ENCODE data around the gene PID1. TPM values are rescaled to one million over a fixed set of nuclear protein-coding genes. Genes with fewer than 3 reads are reported as not detected.
A peak's percentile ranks its signal among the peaks of the same experiment; 100 is the strongest.

The PID1 gene
- total and polyA plus RNA-seq, 4 donors: 13.3 to 52.0 (median 45.7) TPM

DNA sequence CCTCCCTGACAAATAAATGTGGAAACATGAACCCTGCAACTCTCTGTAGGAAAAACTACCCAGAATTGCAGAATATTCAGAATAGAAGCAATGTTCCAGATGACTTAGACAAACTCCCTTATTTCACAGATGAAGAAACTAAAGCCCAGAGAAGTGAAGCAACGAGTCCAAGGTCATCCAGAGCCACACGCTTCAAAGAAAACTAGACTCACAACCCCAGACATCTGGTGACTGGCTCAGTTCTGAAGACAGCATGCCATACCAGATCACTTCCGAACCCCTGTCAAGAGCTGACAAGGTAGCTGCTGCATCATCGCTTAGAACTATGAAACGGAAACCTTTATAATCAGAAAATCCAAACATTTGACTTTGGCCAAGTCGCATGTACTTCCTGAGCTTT is 101.3 kb downstream of the PID1 start:
- DNase-seq (ENCODE audit: low spot score): no peak
- TF ChIP-seq GABPA (IDR thresholded peaks at IDR 0.05 in 1 of 2, conservative IDR thresholded peaks at IDR 0.05 in 1 of 2): no peak
- no peak for TF ChIP-seq EGR1 (IDR thresholded peaks at IDR 0.05; ENCODE audit: low read depth in 2 of 2)
- peak in 1 of 2 donors; percentile 39 for TF ChIP-seq HNF4A (conservative IDR thresholded peaks at IDR 0.05)
- Histone ChIP-seq H3K9me3 (ENCODE audit: control insufficient read depth in 4 of 4, low read length in 3 of 4) (no peaks in the 10 kb centered on the region), H3K27ac (ENCODE audit: low read depth in 1 of 2, low read length in 2 of 2) (peak overlapping the region in 1 of 2 donors; percentile 16), H3K4me1 (ENCODE audit: control insufficient read depth in 4 of 4, insufficient read depth in 4 of 4, low read length in 3 of 4) (peaks cover 4 to 27% (median 17%) of the 10 kb centered on the region in 4 donors), H3K36me3 (ENCODE audit: control insufficient read depth in 4 of 4, insufficient read depth in 3 of 4, low read depth in 1 of 4, low read length in 3 of 4) (peaks cover 0 to 10% (median under 1%) of the 10 kb centered on the region in 4 donors), H3K27me3 (ENCODE audit: control insufficient read depth in 4 of 4, insufficient read depth in 4 of 4, low read length in 3 of 4) (no peaks in the 10 kb centered on the region), H3K4me3 (ENCODE audit: low read depth in 1 of 3, low read length in 3 of 3) (no peak overlapping the region), H3K9ac (ENCODE audit: low read depth in 1 of 2, low read length in 2 of 2) (no peak overlapping the region)
- 51% methylated on average over 6 of the region's 6 CpGs for WGBS

DNA sequence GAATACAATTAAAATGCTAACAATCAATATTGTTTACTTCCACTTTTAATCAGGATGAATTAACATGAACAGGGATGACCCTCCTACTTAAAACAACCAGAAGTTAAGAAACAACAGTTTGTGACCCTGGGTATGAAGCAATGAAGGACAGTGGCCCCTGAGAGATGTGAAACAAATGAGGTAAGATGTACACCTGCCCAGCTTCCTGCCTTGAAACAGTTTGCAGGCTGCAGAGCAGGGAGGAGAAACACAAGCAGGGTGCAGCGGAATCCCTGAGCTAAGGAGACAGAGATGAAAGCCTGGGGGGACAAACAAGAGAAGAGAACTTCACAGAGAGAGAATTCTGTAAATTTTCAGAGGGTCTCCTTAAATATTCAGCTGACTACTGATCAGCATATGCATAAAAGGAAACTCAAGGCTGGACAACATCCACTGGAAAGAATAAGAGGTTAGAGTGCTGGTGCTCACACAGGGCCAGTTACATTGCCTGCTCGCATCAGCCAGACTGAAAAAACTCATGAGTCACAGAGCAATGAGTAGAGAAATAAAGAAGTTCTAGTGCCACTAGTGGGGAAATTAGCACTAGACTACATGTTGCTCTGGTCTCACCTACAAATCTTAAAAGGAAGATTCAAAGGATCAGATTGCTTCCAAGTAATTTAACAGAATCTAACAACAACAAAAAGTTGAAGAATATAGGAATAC is 106.4 kb downstream of the PID1 start:
- H3K36me3 ChIP-seq (ENCODE audit: control insufficient read depth in 4 of 4, insufficient read depth in 3 of 4, low read depth in 1 of 4, low read length in 3 of 4): no peaks in the 10 kb centered on the region
- H3K4me1 ChIP-seq (ENCODE audit: control insufficient read depth in 4 of 4, insufficient read depth in 4 of 4, low read length in 3 of 4): peaks cover 15 to 48% (median 41%) of the 10 kb centered on the region in 4 donors
- no peak overlapping the region for H3K4me3 ChIP-seq (ENCODE audit: low read depth in 1 of 3, low read length in 3 of 3)
- WGBS: 43% methylated on average over 2 of the region's 2 CpGs
- H3K9me3 ChIP-seq (ENCODE audit: control insufficient read depth in 4 of 4, low read length in 3 of 4): no peaks in the 10 kb centered on the region
- TF ChIP-seq TAF1 (conservative IDR thresholded peaks at IDR 0.05) (peak; percentile 45), RXRA (IDR thresholded peaks at IDR 0.05) (peak; percentile 48 to 62), CTCF (IDR thresholded peaks at IDR 0.05; ENCODE audit: low read depth, low read length, missing input control) (no peak), RAD21 (IDR thresholded peaks at IDR 0.05) (no peak), HNF4A (conservative IDR thresholded peaks at IDR 0.05) (peak; percentile 31 to 56), JUND (IDR thresholded peaks at IDR 0.05) (peak in 1 of 2 donors; percentile 20), SP1 (IDR thresholded peaks at IDR 0.05) (no peak)
- peak overlapping the region in 1 of 2 donors; percentile 58 for H3K9ac ChIP-seq (ENCODE audit: low read depth in 1 of 2, low read length in 2 of 2)
- H3K27me3 ChIP-seq (ENCODE audit: control insufficient read depth in 4 of 4, insufficient read depth in 4 of 4, low read length in 3 of 4): no peaks in the 10 kb centered on the region
- DNase-seq (ENCODE audit: low spot score): no peak
- peak overlapping the region; percentile 76 to 85 for H3K27ac ChIP-seq (ENCODE audit: low read depth in 1 of 2, low read length in 2 of 2)

- no peak for DNase-seq (ENCODE audit: low spot score)
- WGBS: 22% methylated on average over 2 of the region's 2 CpGs
- Histone ChIP-seq H3K9me3 (ENCODE audit: control insufficient read depth in 4 of 4, low read length in 3 of 4) (no peaks in the 10 kb centered on the region), H3K36me3 (ENCODE audit: control insufficient read depth in 4 of 4, insufficient read depth in 3 of 4, low read depth in 1 of 4, low read length in 3 of 4) (no peaks in the 10 kb centered on the region), H3K4me3 (ENCODE audit: low read depth in 1 of 3, low read length in 3 of 3) (peak overlapping the region in 2 of 3 donors; percentile 9 to 17), H3K27me3 (ENCODE audit: control insufficient read depth in 4 of 4, insufficient read depth in 4 of 4, low read length in 3 of 4) (no peaks in the 10 kb centered on the region), H3K9ac (ENCODE audit: low read depth in 1 of 2, low read length in 2 of 2) (peak overlapping the region in 1 of 2 donors; percentile 58), H3K4me1 (ENCODE audit: control insufficient read depth in 4 of 4, insufficient read depth in 4 of 4, low read length in 3 of 4) (peaks cover 15 to 50% (median 45%) of the 10 kb centered on the region in 4 donors), H3K27ac (ENCODE audit: low read depth in 1 of 2, low read length in 2 of 2) (peak overlapping the region; percentile 76 to 85)
- TF ChIP-seq FOXA1 (IDR thresholded peaks at IDR 0.05) (peak; percentile 94), FOXA2 (IDR thresholded peaks at IDR 0.05) (peak; percentile 98), HNF4G (IDR thresholded peaks at IDR 0.05) (no peak), EGR1 (IDR thresholded peaks at IDR 0.05; ENCODE audit: low read depth in 2 of 2) (no peak), JUND (IDR thresholded peaks at IDR 0.05) (no peak), SP1 (IDR thresholded peaks at IDR 0.05) (no peak), RXRA (IDR thresholded peaks at IDR 0.05) (peak in 1 of 2 donors; percentile 40), ZBTB33 (IDR thresholded peaks at IDR 0.05) (peak; percentile 43), YY1 (IDR thresholded peaks at IDR 0.05) (peak; percentile 72), RAD21 (IDR thresholded peaks at IDR 0.05) (peak in 1 of 2 donors; percentile 7), HNF4A (conservative IDR thresholded peaks at IDR 0.05) (peak; percentile 48 to 62)
- TF ChIP-seq, protein P1, sequence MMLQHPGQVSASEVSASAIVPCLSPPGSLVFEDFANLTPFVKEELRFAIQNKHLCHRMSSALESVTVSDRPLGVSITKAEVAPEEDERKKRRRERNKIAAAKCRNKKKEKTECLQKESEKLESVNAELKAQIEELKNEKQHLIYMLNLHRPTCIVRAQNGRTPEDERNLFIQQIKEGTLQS (IDR thresholded peaks at IDR 0.05): no peak
- TF ChIP-seq, protein P2, sequence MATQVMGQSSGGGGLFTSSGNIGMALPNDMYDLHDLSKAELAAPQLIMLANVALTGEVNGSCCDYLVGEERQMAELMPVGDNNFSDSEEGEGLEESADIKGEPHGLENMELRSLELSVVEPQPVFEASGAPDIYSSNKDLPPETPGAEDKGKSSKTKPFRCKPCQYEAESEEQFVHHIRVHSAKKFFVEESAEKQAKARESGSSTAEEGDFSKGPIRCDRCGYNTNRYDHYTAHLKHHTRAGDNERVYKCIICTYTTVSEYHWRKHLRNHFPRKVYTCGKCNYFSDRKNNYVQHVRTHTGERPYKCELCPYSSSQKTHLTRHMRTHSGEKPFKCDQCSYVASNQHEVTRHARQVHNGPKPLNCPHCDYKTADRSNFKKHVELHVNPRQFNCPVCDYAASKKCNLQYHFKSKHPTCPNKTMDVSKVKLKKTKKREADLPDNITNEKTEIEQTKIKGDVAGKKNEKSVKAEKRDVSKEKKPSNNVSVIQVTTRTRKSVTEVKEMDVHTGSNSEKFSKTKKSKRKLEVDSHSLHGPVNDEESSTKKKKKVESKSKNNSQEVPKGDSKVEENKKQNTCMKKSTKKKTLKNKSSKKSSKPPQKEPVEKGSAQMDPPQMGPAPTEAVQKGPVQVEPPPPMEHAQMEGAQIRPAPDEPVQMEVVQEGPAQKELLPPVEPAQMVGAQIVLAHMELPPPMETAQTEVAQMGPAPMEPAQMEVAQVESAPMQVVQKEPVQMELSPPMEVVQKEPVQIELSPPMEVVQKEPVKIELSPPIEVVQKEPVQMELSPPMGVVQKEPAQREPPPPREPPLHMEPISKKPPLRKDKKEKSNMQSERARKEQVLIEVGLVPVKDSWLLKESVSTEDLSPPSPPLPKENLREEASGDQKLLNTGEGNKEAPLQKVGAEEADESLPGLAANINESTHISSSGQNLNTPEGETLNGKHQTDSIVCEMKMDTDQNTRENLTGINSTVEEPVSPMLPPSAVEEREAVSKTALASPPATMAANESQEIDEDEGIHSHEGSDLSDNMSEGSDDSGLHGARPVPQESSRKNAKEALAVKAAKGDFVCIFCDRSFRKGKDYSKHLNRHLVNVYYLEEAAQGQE (IDR thresholded peaks at IDR 0.05): peak; percentile 25
- TF ChIP-seq, protein P3, sequence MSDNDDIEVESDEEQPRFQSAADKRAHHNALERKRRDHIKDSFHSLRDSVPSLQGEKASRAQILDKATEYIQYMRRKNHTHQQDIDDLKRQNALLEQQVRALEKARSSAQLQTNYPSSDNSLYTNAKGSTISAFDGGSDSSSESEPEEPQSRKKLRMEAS (IDR thresholded peaks at IDR 0.05): peak; percentile 24
Measured at GRCh38 chr2:229163893-229164292, 107.2 kb downstream of the PID1 start.
